Fibroblast of skin of back (primary cell): Measurements from ENCODE around the gene CCNK.

Experiments
- DNase-seq: peaks from one replicate; pipeline ENCODE4 v3.0.0-alpha.2; 2013

Gene CCNK

DNA sequence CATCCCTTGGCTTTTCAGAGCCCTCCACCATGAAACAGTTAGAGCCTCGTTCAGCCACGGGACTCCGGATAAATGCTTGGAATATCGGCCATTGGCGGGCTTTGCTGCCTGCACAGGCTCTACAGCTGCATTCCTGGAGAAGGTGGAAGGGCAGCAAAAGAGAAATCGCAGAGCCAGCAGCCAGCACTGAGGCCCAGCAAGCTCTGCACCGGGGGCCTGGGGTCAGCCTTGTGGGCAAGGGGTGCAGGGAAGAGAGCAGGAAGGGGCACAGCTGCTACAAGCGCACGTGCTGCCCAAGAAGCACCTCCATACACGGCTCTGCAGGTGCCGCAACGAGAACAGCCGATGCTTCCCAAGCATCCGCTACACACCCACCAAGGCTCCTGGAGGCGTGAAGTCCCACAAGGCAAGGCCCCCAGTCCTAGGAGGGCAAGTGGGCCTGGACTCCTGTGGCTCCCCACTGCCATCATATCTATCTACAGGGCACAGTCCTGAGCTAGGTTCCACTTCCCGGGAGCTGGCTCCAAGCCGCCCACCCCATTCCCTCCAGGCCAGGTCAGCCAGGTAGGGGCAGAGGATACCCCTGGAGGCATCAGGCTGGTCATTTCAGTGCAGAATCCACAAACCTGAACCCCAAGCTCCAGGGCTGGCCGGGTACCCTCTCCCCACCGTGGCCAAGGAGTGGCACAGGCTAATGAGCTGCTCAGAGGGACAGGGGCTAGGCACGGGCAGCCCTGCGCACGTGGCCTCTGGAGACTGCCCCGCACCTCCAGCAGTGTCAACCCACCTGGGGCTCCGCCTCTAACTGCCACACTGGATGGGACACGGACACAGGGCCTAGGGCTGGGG, 40.2 kb downstream of the CCNK start:
- DNase-seq, result no peak

GRCh38 chr14:99522025-99522401, 40.8 kb downstream of the CCNK start:
- no peak for DNase-seq

DNA sequence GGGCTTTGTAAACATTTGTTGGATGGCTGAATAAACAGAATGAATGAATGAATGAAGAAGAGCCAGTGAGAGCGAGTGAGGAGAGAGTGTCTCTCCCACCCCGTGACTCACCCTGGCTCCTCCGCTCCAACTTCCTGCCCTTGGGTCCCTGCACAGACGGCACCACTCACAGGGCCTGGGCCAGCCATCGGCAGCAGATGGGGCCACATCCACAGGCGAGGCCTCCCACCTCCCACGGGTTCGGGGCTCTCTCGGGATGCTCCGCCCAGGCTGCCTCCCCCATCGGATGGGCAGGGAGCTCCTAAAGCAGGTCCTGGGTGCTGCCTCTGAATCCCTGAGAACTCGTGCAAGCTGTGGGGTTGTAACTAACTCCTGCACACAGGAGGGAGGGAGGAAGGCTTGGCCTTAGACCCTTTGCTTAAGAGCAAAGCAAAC, 41.3 kb downstream of the CCNK start:
- DNase-seq, result peak; percentile 80

DNA sequence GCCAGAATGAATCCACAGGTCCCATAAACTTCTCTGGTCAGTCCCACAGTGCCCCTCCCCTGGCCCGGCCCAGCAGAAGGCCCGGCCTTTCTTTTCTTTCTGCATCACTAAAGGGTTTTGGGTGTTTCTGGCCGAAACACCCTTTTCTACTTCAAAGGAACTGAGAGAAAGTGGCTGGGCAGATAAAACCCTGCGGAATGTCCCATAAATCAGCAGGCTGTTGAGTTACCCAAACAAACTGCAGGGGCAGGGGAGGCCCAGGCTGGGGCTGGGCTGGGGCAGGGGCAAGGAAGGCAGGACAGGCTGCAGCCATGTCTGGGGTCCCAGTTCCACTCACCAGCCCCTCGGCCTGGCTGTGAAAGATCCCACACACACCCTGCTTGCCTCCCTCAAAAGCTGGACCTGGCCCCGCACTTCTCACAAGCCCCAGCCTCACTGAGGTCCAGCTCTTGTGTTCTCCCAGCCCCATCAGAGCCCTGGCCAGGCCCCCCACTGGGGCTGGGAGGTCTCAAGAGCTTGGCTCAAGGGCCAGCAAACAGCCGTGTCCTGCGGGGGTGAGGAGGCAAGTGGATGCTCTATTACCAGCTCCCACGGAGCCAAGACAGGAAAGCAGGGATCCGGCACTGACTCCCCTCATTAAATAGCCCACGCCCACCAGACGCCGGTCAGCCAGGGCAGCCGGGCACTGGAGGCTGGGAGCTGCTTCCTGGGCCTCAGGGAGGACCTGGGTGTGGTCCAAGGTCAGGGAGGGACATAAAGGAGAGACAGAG, 41.9 kb downstream of the CCNK start:
- no peak for DNase-seq

DNA sequence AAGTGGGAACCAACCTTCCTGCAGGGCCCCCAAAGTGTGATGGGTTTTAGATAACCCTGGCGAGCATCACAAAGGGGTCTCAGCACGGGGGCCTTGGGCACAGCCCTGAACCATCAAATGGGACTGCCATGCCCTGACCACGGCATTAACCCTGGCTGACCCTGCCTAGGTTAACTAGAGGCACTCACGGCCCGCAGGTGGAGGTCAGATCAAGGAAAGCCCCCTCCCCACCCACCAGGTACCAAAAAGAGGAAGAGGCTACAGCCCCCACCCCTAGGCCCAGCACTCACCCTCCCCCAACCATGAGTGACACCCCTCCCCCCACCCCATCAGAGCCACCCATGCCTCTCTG, 42.5 kb downstream of the CCNK start:
- no peak for DNase-seq

DNA sequence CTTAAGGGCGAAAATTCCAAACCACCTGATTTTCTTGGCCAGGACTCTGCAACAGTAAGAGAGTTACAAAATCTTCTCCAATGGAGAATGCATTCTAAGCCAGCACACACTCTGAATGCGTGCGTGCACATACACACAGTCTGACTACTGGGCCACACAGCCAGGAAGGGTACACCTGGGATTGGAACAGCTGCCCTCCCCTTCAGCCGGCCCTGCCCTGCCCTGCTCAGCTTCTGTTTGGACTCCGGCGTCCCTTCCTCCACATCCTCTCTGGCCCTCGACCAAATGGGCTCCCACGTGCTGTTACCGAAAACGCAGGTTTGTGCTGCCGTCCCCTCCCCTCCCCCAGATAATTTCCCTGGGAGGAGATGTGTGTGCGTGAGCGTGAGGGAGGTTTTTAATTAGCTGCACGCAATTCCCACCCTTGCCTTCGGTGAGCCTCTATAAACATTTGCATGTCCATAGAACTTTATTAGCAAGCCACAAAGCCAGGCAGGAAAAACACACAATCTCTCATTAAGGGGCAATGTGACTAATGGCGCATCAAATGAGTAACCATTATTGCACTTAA, 43.0 kb downstream of the CCNK start:
- DNase-seq, result no peak

DNA sequence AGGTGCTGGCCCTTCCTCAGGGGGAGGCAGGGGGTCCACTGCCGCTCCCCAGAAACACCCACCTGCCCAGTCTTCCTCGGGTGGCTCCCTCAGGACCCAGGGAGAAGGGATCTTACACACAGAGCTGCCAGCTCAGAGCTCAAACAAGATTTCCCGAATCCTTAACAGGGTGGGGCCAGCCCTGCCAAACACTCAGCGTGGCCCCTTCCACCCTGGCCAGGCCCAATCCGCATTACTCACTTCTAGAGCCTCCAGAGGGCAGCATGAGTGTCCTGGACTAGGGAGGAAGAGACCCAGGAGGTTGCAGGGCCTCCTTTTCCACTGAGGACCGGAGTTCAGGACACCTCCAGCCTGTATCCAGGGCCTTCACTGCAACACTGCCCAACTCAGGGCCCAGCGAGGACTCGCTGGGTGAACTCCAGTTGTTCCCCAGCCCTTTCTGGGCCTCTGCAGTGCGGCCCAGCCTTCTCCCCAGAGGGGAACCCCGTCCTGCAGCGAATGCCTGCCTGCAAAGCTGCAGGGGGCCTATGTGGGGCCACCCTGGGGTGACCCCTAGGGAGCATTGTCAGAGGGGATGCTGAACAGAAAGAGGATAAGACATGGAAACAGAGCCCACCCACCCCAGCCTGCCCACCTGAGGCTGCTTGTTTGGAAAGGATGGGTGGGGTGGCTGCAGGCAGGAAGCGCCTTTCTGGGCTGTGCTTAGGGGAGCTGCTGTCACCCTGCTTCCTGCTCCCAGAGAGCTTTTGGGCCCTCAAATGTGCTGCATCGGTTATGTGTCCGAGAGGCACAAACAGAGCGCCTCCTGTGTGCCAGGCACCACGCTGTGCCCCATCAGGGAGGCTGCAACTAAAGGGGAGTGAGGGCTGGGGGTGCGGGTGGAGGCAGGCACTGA, 43.8 kb downstream of the CCNK start:
- DNase-seq, result peak; percentile 77

- DNase-seq, result no peak
Measured at GRCh38 chr14:99525699-99526080, 44.5 kb downstream of the CCNK start.

- no peak for DNase-seq
Measured at GRCh38 chr14:99527026-99527425, 45.8 kb downstream of the CCNK start.

GRCh38 chr14:99527427-99528076, 46.3 kb downstream of the CCNK start:
- DNase-seq, result no peak

- DNase-seq, result no peak
Measured at GRCh38 chr14:99529899-99530298, 48.7 kb downstream of the CCNK start.

GRCh38 chr14:99530407-99531155, 49.4 kb downstream of the CCNK start:
- DNase-seq, result peak; percentile 40

- peak; percentile 84 for DNase-seq
Measured at GRCh38 chr14:99531251-99532096, 50.3 kb downstream of the CCNK start.

DNA sequence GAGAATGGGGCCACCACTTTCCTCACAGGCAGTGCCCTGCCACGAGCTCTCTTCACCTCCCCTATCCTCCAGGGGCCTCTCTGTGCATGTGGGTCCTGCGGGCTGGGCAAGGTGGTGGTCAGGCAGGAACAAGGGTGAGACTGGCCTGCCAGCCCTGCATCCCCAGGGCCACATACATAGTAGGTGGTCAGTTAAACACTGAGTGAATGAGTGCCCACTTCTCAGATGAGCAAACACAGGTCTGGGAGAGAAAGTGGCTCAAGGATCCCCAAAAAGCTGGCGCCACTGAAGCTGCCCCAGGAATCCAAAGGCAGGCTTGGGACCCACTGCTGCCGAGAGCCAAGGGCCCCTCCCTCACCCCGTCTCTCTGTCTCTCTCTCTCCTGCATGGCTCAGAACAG, 51.1 kb downstream of the CCNK start:
- no peak for DNase-seq

DNA sequence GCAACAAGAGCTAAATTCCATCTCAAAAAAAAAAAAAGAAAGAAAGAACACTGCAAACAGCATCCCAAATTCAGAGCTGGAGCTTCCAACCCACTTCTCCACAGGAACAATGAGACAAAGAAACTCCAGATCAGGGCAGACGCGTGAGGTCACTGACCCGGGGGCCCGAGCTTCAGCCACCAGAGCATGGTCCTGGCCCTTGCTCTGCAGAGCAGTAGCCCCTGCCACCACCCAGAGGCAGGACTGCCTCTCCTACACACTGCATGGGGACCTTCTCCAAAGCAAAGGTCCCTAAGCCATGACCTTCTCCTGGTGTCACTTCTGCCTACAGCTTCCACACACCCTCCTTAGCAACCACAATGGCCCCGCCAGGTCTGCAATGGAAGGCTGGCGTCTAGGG, 53.1 kb downstream of the CCNK start:
- no peak for DNase-seq

- peak; percentile 64 for DNase-seq
Measured at GRCh38 chr14:99534863-99535262, 53.7 kb downstream of the CCNK start.

DNA sequence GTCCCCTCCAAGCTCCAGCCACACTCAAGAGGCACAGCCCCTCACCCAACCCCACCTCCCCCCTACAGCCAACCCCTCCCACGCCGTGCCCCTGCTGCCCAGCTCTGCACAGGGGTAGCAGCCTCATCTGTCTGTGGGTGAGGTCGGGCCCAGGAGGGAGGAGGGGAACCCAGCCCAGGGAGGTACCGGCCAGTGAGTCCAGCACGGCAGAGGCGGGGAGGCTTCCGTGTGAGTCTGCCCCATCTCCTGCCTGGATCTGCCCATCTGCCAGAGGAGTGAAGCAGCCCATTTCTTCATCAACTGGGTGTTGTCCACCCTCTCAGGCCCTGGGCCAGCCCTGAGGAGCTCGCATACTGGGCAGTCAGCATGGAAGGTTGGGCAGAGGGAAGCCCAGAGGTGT, 54.2 kb downstream of the CCNK start:
- no peak for DNase-seq

- DNase-seq, result no peak
Measured at GRCh38 chr14:99535908-99536778, 54.9 kb downstream of the CCNK start.

GRCh38 chr14:99537399-99537798, 56.2 kb downstream of the CCNK start:
- DNase-seq, result peak; percentile 91
